NCI-H187 treated with DMSO at 0.1 percent for 48 hours (cell line): ENCODE data around the gene ELOA.
"Not testable (repeated sequence)": the region's sequence is repeated elsewhere in the genome, so short reads cannot be mapped to it uniquely, and the experiment has no call there.

ENCODE experiments used
- DNase-seq: peaks from one replicate; lab custom pipeline; 2025; lab: John Stamatoyannopoulos, UW

The ELOA gene

GRCh38 chr1:23800400-23801337 is 57.4 kb downstream of the ELOA start, which contains the start of gene GALE:
TSS of gene GALE (minus strand) at chr1:23800754. CDS start at chr1:23799007, 1,747 bp downstream.
- peak; percentile 47 for DNase-seq

- no peak for DNase-seq
Measured at GRCh38 chr1:23801338-23801748, 58.1 kb downstream of the ELOA start.

GRCh38 chr1:23801876-23802275 is 58.6 kb downstream of the ELOA start:
- DNase-seq, result no peak

- not testable (repeated sequence) for DNase-seq
Measured at GRCh38 chr1:23802809-23803342, 59.6 kb downstream of the ELOA start.

- DNase-seq, result no peak
Measured at GRCh38 chr1:23803674-23804073, 60.4 kb downstream of the ELOA start.

- no peak for DNase-seq
Measured at GRCh38 chr1:23804183-23804835, 61.0 kb downstream of the ELOA start.

DNA sequence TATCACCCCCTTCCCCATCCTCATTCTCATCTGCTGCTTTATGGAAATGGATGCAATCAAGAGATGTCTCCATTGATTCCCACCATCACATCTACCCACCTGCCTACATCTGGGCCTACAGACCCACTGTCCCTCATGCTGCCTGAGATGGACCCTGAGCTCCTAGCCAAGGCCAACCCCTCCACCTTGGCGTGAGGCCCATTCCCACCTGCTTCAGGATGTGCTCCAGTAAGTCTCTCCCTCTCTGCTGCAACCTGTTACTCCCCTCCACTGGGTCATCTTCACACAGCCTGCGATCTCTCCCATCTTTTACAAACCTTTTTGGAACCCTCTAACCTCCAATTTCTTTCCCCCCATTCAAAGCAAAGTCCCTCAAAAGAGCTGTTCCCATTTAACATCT is 61.8 kb downstream of the ELOA start:
- DNase-seq, result no peak

- no peak for DNase-seq
Measured at GRCh38 chr1:23806280-23806679, 63.0 kb downstream of the ELOA start.

GRCh38 chr1:23807453-23807852 is 64.2 kb downstream of the ELOA start:
- no peak for DNase-seq

DNA sequence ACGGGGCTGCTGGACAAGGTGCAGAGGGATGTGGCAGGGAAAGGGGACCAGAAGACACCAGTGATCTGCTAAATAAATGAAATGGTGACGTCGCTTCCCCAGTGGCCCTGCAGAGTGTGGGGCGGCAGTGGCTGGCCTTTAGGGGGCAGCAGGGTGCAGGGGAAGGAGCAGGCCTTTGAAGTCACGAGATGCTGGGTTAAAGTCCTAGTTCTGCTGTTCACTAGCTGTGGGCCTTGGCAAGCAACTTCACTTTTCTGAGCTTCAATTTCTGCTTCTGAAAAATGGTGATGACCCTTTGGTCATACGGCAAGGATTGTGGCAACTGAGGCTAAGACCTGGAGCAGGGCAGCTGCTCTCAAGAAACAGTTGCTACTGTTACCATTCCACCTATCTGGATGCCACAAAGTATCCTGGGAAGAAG is 66.5 kb downstream of the ELOA start:
- DNase-seq, result peak; percentile 11

DNA sequence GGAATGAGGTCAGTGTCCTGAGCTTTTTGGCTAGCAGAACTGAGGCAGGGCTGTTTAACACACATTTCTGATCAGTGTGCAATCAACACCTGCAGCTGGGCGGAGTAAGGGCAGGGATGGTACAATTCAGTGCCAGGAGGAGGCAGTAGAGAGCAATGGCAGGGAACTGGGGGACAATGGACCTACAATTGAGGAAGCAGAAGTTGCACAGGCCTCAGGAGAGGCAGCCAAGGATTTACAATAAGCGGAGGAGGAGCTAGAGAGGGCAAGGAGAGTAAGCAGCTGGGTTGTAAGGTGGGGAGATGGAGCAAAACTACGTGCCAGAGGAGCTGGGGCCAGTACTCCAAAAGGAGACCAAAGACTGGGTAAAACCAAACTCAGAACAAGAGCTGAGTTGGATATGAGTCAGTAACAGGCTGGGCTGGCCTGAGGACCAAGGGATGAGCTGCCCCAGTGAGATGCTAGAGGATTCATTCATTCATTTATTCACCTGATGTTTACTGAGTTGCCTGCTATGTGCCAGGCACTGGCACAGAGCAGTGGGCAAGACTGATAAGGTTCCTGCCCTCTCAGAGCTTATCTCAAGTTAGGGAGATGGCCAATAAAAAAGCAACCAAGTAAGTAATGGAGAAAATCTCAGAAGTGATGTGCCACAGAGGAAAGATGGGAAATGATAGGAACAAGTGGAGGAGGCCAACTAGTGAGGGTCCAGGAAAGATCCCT is 67.7 kb downstream of the ELOA start:
- DNase-seq, result no peak
